Measurements from ENCODE around the gene PHLDB2. TPM values are rescaled to one million over a fixed set of nuclear protein-coding genes. Genes with fewer than 3 reads are reported as not detected.
A peak's percentile ranks its signal among the peaks of the same experiment; 100 is the strongest.

PHLDB2 gene
- total RNA-seq, 1 donor from 2014 or later: 57.2 TPM

DNA sequence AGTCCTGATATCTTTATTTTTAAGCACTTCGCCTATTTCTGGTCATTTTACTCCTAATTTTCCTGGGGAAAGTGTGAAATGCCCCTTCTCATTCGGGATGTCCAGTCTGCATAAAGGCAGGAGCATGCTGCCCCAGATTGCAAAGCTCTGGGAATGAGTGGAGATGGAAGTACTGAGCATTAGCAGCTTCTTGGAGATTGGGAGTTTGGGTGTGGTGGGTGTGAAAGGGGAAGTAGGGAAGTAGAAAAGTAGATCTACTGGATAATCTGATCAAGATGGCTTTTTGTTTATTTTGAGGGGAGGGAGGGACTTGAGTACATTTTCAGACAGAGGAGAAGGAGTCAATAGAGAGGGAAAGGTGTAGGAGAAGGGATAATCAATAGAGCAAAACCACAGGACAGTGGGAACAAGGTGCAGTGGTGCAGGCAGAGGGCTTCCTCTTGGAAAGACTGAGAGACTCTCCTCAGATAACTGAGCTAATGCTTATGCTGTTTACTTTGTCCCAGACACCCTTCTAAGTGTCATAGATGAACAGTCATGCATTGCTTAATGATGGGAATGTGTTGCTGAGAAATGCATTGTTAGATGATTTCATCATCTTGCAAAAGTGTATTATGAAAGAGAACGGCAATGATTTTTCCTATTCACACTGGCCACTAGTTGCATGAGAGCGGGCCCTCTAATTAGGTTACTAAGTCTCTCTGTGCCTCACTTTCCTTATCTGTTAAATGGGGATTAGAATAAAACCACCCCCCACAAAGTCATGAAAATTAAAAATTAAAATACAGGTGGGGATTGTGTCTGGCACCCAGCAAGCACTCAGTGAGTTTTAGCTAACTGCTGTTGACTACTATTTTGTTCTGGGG lies 45.5 kb downstream of the PHLDB2 start:
- Histone ChIP-seq H3K27me3 (ENCODE audit: control insufficient read depth, insufficient read depth, low read length) (no peaks in the 10 kb centered on the region), H3K4me3 (ENCODE audit: low read depth, low read length) (no peak overlapping the region), H3K36me3 (ENCODE audit: control insufficient read depth, insufficient read depth, low read length) (no peaks in the 10 kb centered on the region)
- TF ChIP-seq CTCF (IDR thresholded peaks at IDR 0.05; ENCODE audit: insufficient read depth, low read length, poor library complexity, severe bottlenecking): peak; percentile 9
- DNase-seq (ENCODE audit: low read depth): peak; percentile 93

GRCh38 chr3:111906656-111907055 lies 47.6 kb downstream of the PHLDB2 start:
- no peak for DNase-seq (ENCODE audit: low read depth)
- Histone ChIP-seq H3K36me3 (ENCODE audit: control insufficient read depth, insufficient read depth, low read length) (no peaks in the 10 kb centered on the region), H3K4me3 (ENCODE audit: low read depth, low read length) (no peak overlapping the region), H3K27me3 (ENCODE audit: control insufficient read depth, insufficient read depth, low read length) (no peaks in the 10 kb centered on the region)
- no peak for TF ChIP-seq CTCF (IDR thresholded peaks at IDR 0.05; ENCODE audit: insufficient read depth, low read length, poor library complexity, severe bottlenecking)

GRCh38 chr3:111907151-111907550 lies 48.1 kb downstream of the PHLDB2 start:
- Histone ChIP-seq H3K4me3 (ENCODE audit: low read depth, low read length) (no peak overlapping the region), H3K27me3 (ENCODE audit: control insufficient read depth, insufficient read depth, low read length) (no peaks in the 10 kb centered on the region), H3K36me3 (ENCODE audit: control insufficient read depth, insufficient read depth, low read length) (no peaks in the 10 kb centered on the region)
- TF ChIP-seq CTCF (IDR thresholded peaks at IDR 0.05; ENCODE audit: insufficient read depth, low read length, poor library complexity, severe bottlenecking): no peak
- DNase-seq (ENCODE audit: low read depth): no peak

- Histone ChIP-seq H3K27me3 (ENCODE audit: control insufficient read depth, insufficient read depth, low read length) (no peaks in the 10 kb centered on the region), H3K4me3 (ENCODE audit: low read depth, low read length) (no peak overlapping the region), H3K36me3 (ENCODE audit: control insufficient read depth, insufficient read depth, low read length) (peaks cover 2% of the 10 kb centered on the region)
- no peak for TF ChIP-seq CTCF (IDR thresholded peaks at IDR 0.05; ENCODE audit: insufficient read depth, low read length, poor library complexity, severe bottlenecking)
- no peak for DNase-seq (ENCODE audit: low read depth)
Observed at GRCh38 chr3:111910806-111911205, 51.7 kb downstream of the PHLDB2 start.

- no peak for DNase-seq (ENCODE audit: low read depth)
- Histone ChIP-seq H3K27me3 (ENCODE audit: control insufficient read depth, insufficient read depth, low read length) (no peaks in the 10 kb centered on the region), H3K36me3 (ENCODE audit: control insufficient read depth, insufficient read depth, low read length) (peaks cover 2% of the 10 kb centered on the region), H3K4me3 (ENCODE audit: low read depth, low read length) (no peak overlapping the region)
- no peak for TF ChIP-seq CTCF (IDR thresholded peaks at IDR 0.05; ENCODE audit: insufficient read depth, low read length, poor library complexity, severe bottlenecking)
Observed at GRCh38 chr3:111911446-111911845, 52.4 kb downstream of the PHLDB2 start.
